NB4 (cell line): ENCODE results near the gene KPNA3.

Experiments
- DNase-seq: peaks from one replicate; pipeline ENCODE4 v3.0.0; 2010; ENCODE audit warnings: low read depth
- H3K4me3 ChIP-seq: one replicate; pipeline ENCODE4 v1.5.1; 2011; ENCODE audit warnings: mild to moderate bottlenecking, low read depth, low read length, moderate library complexity
- CTCF ChIP-seq: IDR thresholded peaks from one replicate; pipeline ENCODE4 v1.5.1; 2012; ENCODE audit warnings: low read depth, low read length
- MAX ChIP-seq: IDR thresholded peaks from 2 replicates; pipeline ENCODE4 v1.6.1; 2011; ENCODE audit warnings: low read depth, low read length
- MYC ChIP-seq: IDR thresholded peaks from 2 replicates; pipeline ENCODE4 v1.6.1; 2011; ENCODE audit warnings: low read depth, low read length
- POLR2A ChIP-seq: IDR thresholded peaks from 2 replicates; pipeline ENCODE4 v1.6.1; 2011; ENCODE audit warnings: mild to moderate bottlenecking; ENCODE audit not compliant: insufficient read length; ENCODE audit errors: extremely low read depth

The KPNA3 gene

GRCh38 chr13:49701491-49701890 is 91.0 kb downstream of the KPNA3 start:
- no peak overlapping the region for H3K4me3 ChIP-seq
- TF ChIP-seq MAX = no peak
- TF ChIP-seq MYC = no peak
- no peak for TF ChIP-seq POLR2A
- TF ChIP-seq CTCF = no peak
- no peak for DNase-seq

- no peak for DNase-seq
- TF ChIP-seq POLR2A (no peak), CTCF (no peak), MAX (no peak), MYC (no peak)
- no peak overlapping the region for H3K4me3 ChIP-seq
Measured at GRCh38 chr13:49697468-49697867, 95.0 kb downstream of the KPNA3 start.

GRCh38 chr13:49694446-49694845 is 98.0 kb downstream of the KPNA3 start:
- no peak for TF ChIP-seq MAX
- no peak for TF ChIP-seq POLR2A
- TF ChIP-seq CTCF = no peak
- no peak for TF ChIP-seq MYC
- no peak overlapping the region for H3K4me3 ChIP-seq
- no peak for DNase-seq

DNA sequence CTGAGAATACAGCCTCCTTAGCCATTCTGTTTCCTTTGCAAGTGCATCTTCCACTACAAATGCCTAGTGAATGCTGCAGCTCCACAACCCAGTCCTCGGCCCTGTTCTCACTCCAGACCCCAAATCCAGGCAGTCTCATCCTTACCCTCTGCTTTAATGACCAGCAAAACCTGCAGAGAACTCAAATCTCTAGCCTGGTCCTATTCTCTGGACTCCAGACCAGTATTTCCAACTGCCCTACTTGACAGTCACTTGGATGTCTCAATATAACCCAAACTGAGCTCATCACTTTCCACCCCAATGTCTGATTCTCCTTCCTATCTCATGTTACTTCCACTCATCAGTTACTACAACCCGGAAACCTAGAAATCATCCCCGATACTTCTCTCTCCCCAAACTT is 98.6 kb downstream of the KPNA3 start:
- H3K4me3 ChIP-seq = no peak overlapping the region
- no peak for DNase-seq
- TF ChIP-seq POLR2A = no peak
- TF ChIP-seq MYC = no peak
- TF ChIP-seq MAX = no peak
- no peak for TF ChIP-seq CTCF

DNA sequence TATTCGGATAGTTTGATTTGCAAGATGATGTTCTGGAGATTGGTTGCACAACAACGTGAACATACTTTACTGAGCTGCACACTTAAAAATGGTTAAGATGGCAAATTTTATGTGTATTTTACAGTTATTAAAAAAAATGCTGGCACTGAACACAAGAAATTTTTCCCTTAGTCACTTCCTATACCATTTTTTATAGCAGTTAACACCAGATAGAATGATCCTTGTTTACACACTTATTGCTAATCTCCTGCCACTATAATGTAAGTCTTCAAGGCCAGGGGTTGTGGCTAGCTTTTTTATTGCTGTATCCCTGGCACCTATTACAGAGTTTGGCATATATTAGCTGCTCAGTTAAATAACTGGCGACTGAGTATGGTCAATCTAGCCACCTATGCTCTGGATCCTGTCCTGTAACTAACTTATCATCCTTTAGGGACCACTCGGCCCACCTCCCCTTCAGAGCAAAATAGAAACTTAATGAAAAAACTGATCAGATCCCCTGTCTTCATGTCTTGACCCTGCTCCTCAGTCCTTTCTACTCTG is 99.2 kb downstream of the KPNA3 start:
- no peak for DNase-seq
- H3K4me3 ChIP-seq = no peak overlapping the region
- TF ChIP-seq MAX (no peak), MYC (no peak), CTCF (no peak), POLR2A (no peak)

DNA sequence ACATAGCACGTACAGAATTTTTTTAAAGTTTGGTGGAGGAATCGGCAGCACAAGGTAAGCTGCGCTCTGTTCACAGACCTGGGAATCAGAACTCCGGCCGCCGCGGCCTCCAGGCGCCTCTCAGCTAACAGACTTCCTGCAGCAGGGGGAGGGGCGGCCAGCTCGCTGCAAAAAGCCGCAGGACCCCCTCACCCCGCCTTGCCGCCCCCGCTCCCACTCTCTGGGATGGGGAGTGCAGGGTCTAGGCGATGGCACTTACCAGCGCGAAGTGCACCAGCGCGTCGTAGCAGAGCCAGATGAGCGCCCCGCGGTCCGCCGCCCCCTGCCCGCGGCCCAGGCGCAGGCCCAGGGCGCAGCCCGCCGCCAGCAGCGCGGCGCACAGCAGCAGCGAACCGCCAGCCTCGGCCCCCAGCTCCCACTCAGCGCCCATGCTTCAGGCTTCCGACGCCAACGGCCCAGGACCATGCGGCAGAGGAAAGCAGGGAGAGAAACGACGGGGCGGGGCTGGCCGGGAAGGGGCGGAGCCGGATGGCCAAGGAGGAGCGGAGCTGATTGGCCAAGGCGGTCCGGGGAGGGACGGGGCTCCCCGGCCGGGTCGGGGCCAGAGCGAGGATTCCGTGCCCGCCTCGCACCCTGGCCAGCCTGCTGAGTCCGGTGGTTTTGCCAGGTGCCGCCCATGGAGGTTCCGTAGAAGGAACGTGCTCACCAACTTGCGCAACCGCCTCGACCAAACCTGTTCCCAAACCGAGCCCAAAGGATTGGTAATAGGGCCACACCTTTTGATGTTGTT is 101.3 kb downstream of the KPNA3 start, which contains the start of gene EBPL:
TSS of gene EBPL (minus strand) at position 492 of the 790 bp plus-strand sequence. CDS start at position 430, 62 bp downstream.
- H3K4me3 ChIP-seq = peak within 1 kb of the TSS; percentile 93
- DNase-seq = peak; percentile 98
- TF ChIP-seq MAX (peak; percentile 92), POLR2A (peak; percentile 94), CTCF (no peak), MYC (peak; percentile 99)
